DND-41 (cell line): Measurements from ENCODE around the gene ARNT2.

ENCODE experiments used
- ATAC-seq: fragments of 200-7000 bp; cut with Tn5 transposase; 3 replicates; pipeline ENCODE4 v1.9.1; 2021; ENCODE audit warnings: low read depth; ENCODE audit not compliant: insufficient read depth
- DNase-seq: peaks from one replicate; pipeline ENCODE4 v3.0.0-alpha.2; 2020
- H2AFZ ChIP-seq: 2 replicates; pipeline ENCODE4 v1.6.0; 2012; ENCODE audit warnings: low read depth, low read length
- H3K27ac ChIP-seq: 2 replicates; pipeline ENCODE4 v1.5.1; 2012; ENCODE audit warnings: low read length, inconsistent platforms
- H3K27me3 ChIP-seq: fragments of 200-600 bp; sonication (generic); 2 replicates; pipeline ENCODE4 v1.6.0; 2012; ENCODE audit warnings: low read length, mild to moderate bottlenecking, inconsistent platforms; ENCODE audit not compliant: insufficient read depth, poor library complexity
- H3K36me3 ChIP-seq: 2 replicates; pipeline ENCODE4 v1.5.1; 2012; ENCODE audit warnings: low read length, inconsistent platforms; ENCODE audit not compliant: insufficient read depth
- H3K4me1 ChIP-seq: 2 replicates; pipeline ENCODE4 v1.5.1; 2012; ENCODE audit warnings: mild to moderate bottlenecking, low read length; ENCODE audit not compliant: insufficient read depth
- H3K4me2 ChIP-seq: 2 replicates; pipeline ENCODE4 v1.6.0; 2012; ENCODE audit warnings: mild to moderate bottlenecking, moderate library complexity, low read length, inconsistent platforms; ENCODE audit not compliant: insufficient read depth
- H3K4me3 ChIP-seq, 2 experiments: fragments of 200-600 bp in 1 of 2; shearing (Covaris generic) in 1 of 2; 2 replicates each; pipeline ENCODE4 v1.5.1; 2012 to 2016; ENCODE audit warnings: inconsistent platforms in 2 of 2, low read length in 2 of 2, mild to moderate bottlenecking in 2 of 2, low read depth in 1 of 2, moderate library complexity in 1 of 2
- H3K79me2 ChIP-seq: 2 replicates; pipeline ENCODE4 v1.6.0; 2012; ENCODE audit warnings: low read length, inconsistent platforms; ENCODE audit not compliant: insufficient read depth
- H3K9ac ChIP-seq: 2 replicates; pipeline ENCODE4 v1.6.0; 2012; ENCODE audit warnings: low read depth, mild to moderate bottlenecking, inconsistent platforms, low read length, moderate library complexity
- H3K9me3 ChIP-seq: 2 replicates; pipeline ENCODE4 v1.5.1; 2012; ENCODE audit warnings: low read length, moderate library complexity, mild to moderate bottlenecking, inconsistent platforms; ENCODE audit not compliant: insufficient read depth, severe bottlenecking
- H4K20me1 ChIP-seq: 2 replicates; pipeline ENCODE4 v1.6.0; 2012; ENCODE audit warnings: low read length; ENCODE audit not compliant: insufficient read depth
- EZH2 ChIP-seq: IDR thresholded peaks from 3 replicates; pipeline ENCODE4 v1.6.1; 2012; ENCODE audit warnings: borderline replicate concordance, low read depth, mild to moderate bottlenecking, moderate library complexity, low read length, inconsistent platforms; ENCODE audit not compliant: severe bottlenecking
- TF ChIP-seq, protein P1 (sequence below): IDR thresholded peaks from 2 replicates; pipeline ENCODE4 v1.5.1; 2012; ENCODE audit warnings: borderline replicate concordance, low read length, moderate library complexity, mild to moderate bottlenecking; ENCODE audit not compliant: poor library complexity, severe bottlenecking; ENCODE audit errors: extremely low read depth

Gene ARNT2

DNA sequence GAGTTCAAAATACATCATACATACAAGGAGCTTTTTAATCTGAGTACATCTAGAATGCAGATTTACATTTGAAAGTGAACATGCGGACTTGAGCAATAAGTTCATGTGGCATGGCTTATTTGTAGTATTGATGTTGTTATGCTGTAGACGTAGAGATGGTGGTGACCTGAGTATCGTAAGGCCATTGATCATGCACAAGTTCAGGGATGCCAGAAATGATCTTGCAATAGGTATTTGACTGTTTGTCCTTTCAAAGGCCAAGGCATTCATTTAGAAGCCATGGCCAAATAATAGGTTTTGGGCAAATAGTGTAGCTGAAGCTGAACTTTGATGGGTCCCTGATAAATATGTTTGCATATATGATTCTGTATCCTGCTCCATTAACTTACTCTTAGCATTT is 35.0 kb downstream of the ARNT2 start:
- TF ChIP-seq EZH2: no peak
- TF ChIP-seq, protein P1, sequence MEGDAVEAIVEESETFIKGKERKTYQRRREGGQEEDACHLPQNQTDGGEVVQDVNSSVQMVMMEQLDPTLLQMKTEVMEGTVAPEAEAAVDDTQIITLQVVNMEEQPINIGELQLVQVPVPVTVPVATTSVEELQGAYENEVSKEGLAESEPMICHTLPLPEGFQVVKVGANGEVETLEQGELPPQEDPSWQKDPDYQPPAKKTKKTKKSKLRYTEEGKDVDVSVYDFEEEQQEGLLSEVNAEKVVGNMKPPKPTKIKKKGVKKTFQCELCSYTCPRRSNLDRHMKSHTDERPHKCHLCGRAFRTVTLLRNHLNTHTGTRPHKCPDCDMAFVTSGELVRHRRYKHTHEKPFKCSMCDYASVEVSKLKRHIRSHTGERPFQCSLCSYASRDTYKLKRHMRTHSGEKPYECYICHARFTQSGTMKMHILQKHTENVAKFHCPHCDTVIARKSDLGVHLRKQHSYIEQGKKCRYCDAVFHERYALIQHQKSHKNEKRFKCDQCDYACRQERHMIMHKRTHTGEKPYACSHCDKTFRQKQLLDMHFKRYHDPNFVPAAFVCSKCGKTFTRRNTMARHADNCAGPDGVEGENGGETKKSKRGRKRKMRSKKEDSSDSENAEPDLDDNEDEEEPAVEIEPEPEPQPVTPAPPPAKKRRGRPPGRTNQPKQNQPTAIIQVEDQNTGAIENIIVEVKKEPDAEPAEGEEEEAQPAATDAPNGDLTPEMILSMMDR: no peak
- Histone ChIP-seq H2AFZ (no peak overlapping the region), H3K27me3 (peaks cover 16% of the 10 kb centered on the region), H4K20me1 (no peaks in the 10 kb centered on the region), H3K36me3 (no peaks in the 10 kb centered on the region), H3K79me2 (no peaks in the 10 kb centered on the region), H3K27ac (no peak overlapping the region), H3K9ac (no peak overlapping the region), H3K4me3 (no peak overlapping the region), H3K4me1 (no peaks in the 10 kb centered on the region), H3K9me3 (no peaks in the 10 kb centered on the region), H3K4me2 (no peak overlapping the region)
- no peak for DNase-seq
- no peak for ATAC-seq

DNA sequence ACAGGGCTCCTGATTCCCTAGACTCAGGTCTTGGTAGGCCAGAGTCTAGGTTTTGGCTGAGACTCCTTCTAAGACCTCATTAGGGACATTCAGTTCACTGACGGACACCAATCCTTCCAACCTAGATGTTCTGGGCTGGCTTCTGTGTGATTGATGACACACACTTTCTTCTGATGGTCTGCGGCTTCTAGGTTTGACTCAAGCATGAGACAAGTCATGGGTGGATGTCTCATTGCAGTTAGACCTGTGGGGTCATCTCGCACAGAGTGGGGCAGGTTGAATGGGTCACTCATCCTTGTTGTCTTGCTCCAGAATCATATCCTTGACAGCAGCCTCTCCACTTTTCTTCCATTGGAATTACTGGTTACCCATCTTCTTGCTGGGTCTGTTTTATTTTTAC is 35.8 kb downstream of the ARNT2 start:
- Histone ChIP-seq H3K9me3 (no peaks in the 10 kb centered on the region), H3K4me3 (no peak overlapping the region), H3K9ac (no peak overlapping the region), H3K4me1 (no peaks in the 10 kb centered on the region), H3K79me2 (no peaks in the 10 kb centered on the region), H4K20me1 (no peaks in the 10 kb centered on the region), H2AFZ (no peak overlapping the region), H3K36me3 (no peaks in the 10 kb centered on the region), H3K27ac (no peak overlapping the region), H3K4me2 (no peak overlapping the region), H3K27me3 (peaks cover 13% of the 10 kb centered on the region)
- DNase-seq (no peak), ATAC-seq (no peak)
- TF ChIP-seq, protein P1: no peak
- TF ChIP-seq EZH2: no peak

DNA sequence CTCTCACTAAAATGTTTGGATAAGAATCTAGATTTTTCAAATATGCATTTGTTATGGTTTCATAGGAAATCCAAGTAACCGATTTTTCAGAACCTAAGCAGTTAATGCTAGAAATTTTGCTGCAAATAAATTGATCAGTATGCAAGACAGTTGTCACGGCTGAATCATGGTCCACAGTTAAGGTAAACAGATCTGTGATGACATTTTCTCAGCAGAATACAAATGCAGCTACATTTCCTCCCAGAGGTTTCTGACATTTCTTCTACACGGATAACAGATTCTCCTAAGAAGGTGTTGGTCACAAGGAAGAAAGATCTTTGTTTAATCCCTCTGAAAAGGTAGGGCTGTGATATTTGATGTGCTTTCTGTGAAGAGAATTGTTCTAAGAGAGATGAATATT is 36.9 kb downstream of the ARNT2 start:
- Histone ChIP-seq H3K4me3 (no peak overlapping the region), H3K9me3 (no peaks in the 10 kb centered on the region), H3K79me2 (no peaks in the 10 kb centered on the region), H3K9ac (no peak overlapping the region), H3K36me3 (no peaks in the 10 kb centered on the region), H3K4me2 (no peak overlapping the region), H3K27me3 (peaks cover 13% of the 10 kb centered on the region), H3K4me1 (no peaks in the 10 kb centered on the region), H4K20me1 (no peaks in the 10 kb centered on the region), H2AFZ (no peak overlapping the region), H3K27ac (no peak overlapping the region)
- ATAC-seq (no peak), DNase-seq (no peak)
- TF ChIP-seq, protein P1: no peak
- no peak for TF ChIP-seq EZH2

DNA sequence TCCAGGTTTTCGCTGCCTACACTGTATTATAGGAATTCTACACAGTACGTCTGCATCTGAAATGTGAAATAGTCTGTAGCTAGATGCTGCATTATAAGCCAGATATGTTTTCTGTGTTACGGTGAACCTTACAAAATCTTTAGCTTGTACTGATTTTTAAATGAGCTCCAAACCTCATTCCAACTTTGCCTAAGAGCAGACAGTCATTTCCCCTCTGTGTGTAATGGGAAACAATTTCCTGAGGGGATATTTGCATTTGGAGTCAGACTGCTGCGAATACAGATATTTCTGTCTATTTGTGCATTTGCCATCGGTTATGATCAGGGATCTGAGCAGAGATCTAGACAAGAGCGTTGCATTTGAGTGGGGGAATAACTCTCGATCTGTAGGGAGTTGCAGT is 37.5 kb downstream of the ARNT2 start:
- DNase-seq (no peak), ATAC-seq (no peak)
- Histone ChIP-seq H4K20me1 (no peaks in the 10 kb centered on the region), H3K27ac (no peak overlapping the region), H3K4me1 (no peaks in the 10 kb centered on the region), H3K9me3 (no peaks in the 10 kb centered on the region), H2AFZ (no peak overlapping the region), H3K27me3 (peaks cover 12% of the 10 kb centered on the region), H3K36me3 (no peaks in the 10 kb centered on the region), H3K9ac (no peak overlapping the region), H3K4me2 (no peak overlapping the region), H3K79me2 (no peaks in the 10 kb centered on the region), H3K4me3 (no peak overlapping the region)
- TF ChIP-seq EZH2: no peak
- TF ChIP-seq, protein P1: no peak
